HG02678 (cell line): ENCODE results near the gene IFI6.
"Not testable (repeated sequence)": the region's sequence is repeated elsewhere in the genome, so short reads cannot be mapped to it uniquely, and the experiment has no call there.

Source experiments
- ATAC-seq: cut with Tn5 transposase; IDR thresholded peaks from one replicate; pipeline ENCODE4 v1.9.1; 2021; ENCODE audit warnings: mild to moderate bottlenecking, moderate library complexity; ENCODE audit not compliant: unreplicated experiment

IFI6 gene

GRCh38 chr1:27632387-27633297 lies 39.4 kb downstream of the IFI6 start:
- ATAC-seq = peak; percentile 45

GRCh38 chr1:27630859-27631491 lies 41.0 kb downstream of the IFI6 start:
- ATAC-seq = peak; percentile 32

- no peak for ATAC-seq
These were observed 43.3 kb downstream of the IFI6 start for GRCh38 chr1:27628712-27629111.

- ATAC-seq = not testable (repeated sequence)
These were observed 44.3 kb downstream of the IFI6 start for GRCh38 chr1:27627733-27628132.

- ATAC-seq = no peak
These were observed 44.9 kb downstream of the IFI6 start for GRCh38 chr1:27627061-27627460.

- ATAC-seq = peak; percentile 26
These were observed 45.7 kb downstream of the IFI6 start for GRCh38 chr1:27626031-27626935.

GRCh38 chr1:27624467-27625178 lies 47.4 kb downstream of the IFI6 start:
- peak; percentile 24 for ATAC-seq

GRCh38 chr1:27623327-27624212 lies 48.4 kb downstream of the IFI6 start:
- no peak for ATAC-seq

- ATAC-seq = no peak
These were observed 49.2 kb downstream of the IFI6 start for GRCh38 chr1:27622828-27623227.

- no peak for ATAC-seq
These were observed 50.7 kb downstream of the IFI6 start for GRCh38 chr1:27621051-27621920.

- ATAC-seq = not testable (repeated sequence)
These were observed 52.1 kb downstream of the IFI6 start for GRCh38 chr1:27619782-27620438.

GRCh38 chr1:27618341-27619082 lies 53.5 kb downstream of the IFI6 start:
- no peak for ATAC-seq

GRCh38 chr1:27617420-27617819 lies 54.6 kb downstream of the IFI6 start:
- no peak for ATAC-seq

GRCh38 chr1:27616441-27616840 lies 55.6 kb downstream of the IFI6 start:
- no peak for ATAC-seq
